Stimulated activated CD4-positive, alpha-beta T cell treated with anti-CD3 and anti-CD28 coated beads, Interleukin-1b, Interleukin-23, amount 100 ng/mL, for 24 hours (primary cell): Measurements from ENCODE around the gene SYNJ2.

Experiments used
- DNase-seq, 4 experiments: peaks; one replicate each; pipeline ENCODE4 v3.0.0-alpha.2; 2020; ENCODE audit warnings: low read depth in 4 of 4, low spot score in 1 of 4

Gene SYNJ2

GRCh38 chr6:157981132-157981394 lies 600 bp upstream of the SYNJ2 start:
- no peak for DNase-seq

GRCh38 chr6:157982102-157982562 lies 469 bp downstream of the SYNJ2 start:
- DNase-seq, result no peak

- DNase-seq, result no peak
Measured at GRCh38 chr6:157982563-157983405, 1.1 kb downstream of the SYNJ2 start.

- DNase-seq, result no peak
Measured at GRCh38 chr6:157983406-157984119, 1.9 kb downstream of the SYNJ2 start.

DNA sequence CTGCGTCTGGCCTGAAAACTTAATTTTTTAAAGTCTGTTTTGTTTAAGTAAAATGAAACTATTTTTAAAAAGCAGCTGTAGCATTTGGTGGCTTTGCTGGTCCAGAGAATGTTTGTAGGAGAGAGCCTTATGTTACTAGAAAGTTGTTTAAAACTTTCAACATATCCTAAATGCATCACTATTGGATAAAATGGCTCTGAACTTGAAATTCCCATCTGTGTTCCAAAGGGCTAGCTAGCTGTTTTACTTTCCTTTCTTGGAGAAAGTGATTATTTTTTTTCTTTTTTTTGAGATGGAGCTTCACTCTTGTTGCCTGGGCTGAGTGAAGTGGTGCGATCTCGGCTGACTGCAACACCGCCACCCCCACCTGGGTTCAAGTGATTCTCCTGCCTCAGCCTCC lies 2.5 kb downstream of the SYNJ2 start:
- no peak for DNase-seq

GRCh38 chr6:157984686-157985225 lies 3.1 kb downstream of the SYNJ2 start:
- DNase-seq, result no peak

GRCh38 chr6:157985378-157986155 lies 3.9 kb downstream of the SYNJ2 start:
- no peak for DNase-seq

DNA sequence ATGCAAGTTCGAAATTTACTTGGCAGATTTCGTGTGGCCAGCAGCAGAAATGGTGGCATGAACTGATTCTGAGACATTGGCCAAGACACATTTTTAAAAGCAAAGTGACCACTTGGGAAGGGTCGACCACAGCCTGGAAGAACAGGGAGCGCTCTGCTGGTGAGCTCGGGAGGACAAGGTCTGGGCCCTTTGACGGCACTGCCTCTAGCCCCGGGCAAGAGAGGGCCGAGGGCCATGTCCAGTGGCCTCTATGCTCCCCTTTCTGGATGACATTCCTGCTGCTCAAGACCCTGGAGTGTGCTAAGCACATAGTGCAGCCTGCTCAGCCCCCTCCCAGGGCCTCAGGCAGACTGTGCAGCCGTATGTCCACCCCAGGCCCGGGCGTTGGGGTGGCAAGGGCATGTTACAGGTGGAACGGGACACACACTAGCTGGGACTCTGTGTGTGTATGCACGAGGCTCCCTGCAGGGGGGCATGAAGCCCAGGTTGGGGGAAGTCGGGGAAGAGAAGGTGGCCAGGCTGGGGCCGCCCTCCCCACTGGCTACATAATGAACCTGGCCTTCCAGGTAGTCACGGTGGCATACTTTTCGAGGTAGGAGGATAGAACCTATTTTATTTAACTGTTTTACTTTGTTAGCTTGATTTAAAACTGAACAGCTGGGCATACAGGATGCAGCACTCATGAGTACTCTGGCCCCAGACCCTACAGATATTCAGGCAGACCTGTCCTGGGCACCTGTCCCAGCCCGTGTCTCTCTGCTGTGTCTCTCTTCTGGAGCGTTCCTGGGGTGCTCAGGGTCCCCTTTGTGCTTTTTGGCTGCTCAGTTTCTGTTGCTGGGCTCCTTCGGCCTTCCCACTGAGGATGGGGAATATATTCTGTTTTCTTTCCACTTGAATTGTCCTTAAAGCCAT lies 6.4 kb downstream of the SYNJ2 start:
- DNase-seq, result no peak

GRCh38 chr6:157988700-157989063 lies 7.0 kb downstream of the SYNJ2 start:
- no peak for DNase-seq

DNA sequence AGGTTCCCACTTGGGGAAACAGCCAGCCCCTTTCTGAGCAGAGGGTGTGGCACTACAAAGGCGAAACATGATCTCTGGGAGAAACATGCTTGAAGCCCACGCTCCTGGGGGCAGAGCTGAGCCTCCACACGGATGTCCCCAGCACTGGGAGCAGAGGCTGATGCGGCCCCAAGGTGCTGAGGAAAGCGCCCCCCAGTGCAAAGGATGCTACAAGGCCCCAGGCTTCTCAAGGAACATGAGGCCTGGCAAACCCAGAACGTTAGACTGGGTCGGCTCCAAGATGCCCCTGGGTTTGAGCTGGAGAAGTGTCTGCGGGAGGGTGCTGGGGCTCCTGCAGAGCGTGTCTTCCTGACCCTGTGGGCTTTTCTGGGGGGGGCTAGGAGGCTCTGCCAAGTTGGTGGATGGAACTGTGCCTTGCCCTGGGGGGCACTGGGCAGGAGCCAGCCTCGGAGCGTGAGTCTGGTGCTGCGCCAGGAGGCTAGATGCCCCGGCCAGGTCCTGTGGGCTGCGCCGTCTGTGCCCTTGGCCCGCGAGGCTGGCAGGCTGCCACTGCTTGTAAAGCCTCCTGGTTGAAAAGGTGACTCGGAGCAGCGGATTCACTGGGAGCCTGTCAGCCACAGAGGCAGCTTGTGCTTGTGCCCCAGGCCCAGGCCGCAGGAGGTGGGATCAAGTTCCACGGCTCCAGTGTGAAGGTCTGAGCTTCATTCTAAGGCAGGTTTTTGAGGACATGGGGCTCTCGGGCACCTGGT lies 8.1 kb downstream of the SYNJ2 start:
- no peak for DNase-seq

GRCh38 chr6:157990321-157991066 lies 8.8 kb downstream of the SYNJ2 start:
- no peak for DNase-seq

DNA sequence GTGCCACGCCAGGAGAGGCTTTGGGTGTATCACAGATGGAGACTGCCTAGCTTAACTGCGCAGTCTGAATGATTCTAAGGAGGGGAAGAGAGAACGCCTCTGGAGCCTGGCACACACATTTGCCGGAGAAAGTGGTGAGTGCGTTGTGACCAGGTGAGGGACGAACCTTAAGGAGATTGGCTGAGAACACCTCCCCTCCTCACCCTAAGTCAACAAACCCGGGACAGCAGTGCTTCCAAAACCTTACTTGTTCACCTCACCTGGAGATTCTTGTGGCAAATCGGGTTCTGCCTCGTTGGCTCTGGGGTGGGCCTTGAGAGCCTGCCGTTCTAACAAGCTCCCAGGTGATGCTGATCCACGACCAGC lies 9.4 kb downstream of the SYNJ2 start:
- no peak for DNase-seq

- DNase-seq, result no peak
Measured at GRCh38 chr6:157993076-157993475, 11.4 kb downstream of the SYNJ2 start.

DNA sequence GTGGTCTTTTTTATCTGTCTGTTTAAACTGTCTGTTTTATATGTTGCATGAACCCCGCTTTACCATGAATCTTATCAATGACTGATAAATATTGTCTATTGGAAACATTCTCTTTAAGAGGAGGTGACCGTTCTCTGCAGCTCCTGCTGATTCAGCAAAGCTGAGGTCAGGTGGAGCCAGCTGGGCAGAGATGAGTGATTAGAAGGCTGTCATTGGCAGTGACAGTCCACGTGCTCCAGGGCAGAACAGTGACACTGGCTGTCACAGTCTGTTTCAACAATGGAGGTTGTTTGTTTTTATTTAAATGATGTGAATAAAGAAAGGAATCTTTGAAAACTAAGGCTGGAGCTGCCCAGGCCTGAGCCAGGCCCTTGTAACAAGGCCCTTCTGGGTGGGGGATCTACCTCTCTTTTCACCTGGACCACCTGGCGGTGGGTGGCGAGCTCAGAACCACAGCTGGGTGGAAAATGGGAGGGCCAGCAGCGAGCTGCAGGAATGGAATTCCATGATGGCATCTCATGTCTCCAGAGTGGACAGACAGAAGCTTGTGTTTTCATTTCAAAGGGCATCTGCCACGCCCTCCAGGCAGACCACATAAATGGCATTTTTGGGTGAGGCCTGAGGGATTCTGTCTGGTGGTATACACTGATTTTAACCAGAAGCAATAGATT lies 12.6 kb downstream of the SYNJ2 start:
- no peak for DNase-seq

GRCh38 chr6:157995458-157995857 lies 13.8 kb downstream of the SYNJ2 start:
- no peak for DNase-seq

GRCh38 chr6:157996201-157996712 lies 14.6 kb downstream of the SYNJ2 start:
- DNase-seq, result no peak

- no peak for DNase-seq
Measured at GRCh38 chr6:157996918-157997702, 15.4 kb downstream of the SYNJ2 start.
